Measurements from ENCODE around the gene FOXI2. TPM values are rescaled to one million over a fixed set of nuclear protein-coding genes. Genes with fewer than 3 reads are reported as not detected.

Gene FOXI2
- total RNA-seq, 2 donors from 2014 or later, result 0.78 TPM; not detected in 1

DNA sequence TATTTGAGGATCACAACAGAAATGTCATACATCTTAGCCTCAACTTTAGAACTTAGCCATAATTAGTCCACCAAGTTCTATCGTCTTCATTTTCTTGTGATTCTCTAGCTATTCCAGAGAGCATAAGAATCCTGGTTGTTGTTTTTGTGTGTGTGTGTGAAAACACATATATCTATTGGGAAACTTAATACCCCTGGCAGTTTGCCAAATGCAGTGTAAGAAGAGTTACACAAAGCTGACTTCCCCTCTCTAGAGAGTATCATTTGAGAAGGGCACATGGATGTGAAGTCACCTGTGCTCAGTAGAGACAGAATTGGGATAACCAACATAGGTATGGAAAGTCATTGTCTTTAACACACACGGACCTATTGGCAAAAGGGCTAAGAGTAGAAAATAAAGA is 19.3 kb downstream of the FOXI2 start:
- no peaks in the 10 kb centered on the region for H3K27me3 ChIP-seq (replicated peaks; ENCODE audit: insufficient read depth)
- no peaks in the 10 kb centered on the region for H3K4me1 ChIP-seq (ENCODE audit: control insufficient read depth in 1 of 2, low read depth in 2 of 2)
- no peaks in the 10 kb centered on the region for H3K9me3 ChIP-seq
- no peaks in the 10 kb centered on the region for H3K36me3 ChIP-seq
- no peak overlapping the region for H3K27ac ChIP-seq
- DNase-seq (ENCODE audit: low spot score) (no peak), ATAC-seq (ENCODE audit: insufficient number of reproducible peaks, low FRiP score, low read depth) (no peak)
- TF ChIP-seq, protein P1, sequence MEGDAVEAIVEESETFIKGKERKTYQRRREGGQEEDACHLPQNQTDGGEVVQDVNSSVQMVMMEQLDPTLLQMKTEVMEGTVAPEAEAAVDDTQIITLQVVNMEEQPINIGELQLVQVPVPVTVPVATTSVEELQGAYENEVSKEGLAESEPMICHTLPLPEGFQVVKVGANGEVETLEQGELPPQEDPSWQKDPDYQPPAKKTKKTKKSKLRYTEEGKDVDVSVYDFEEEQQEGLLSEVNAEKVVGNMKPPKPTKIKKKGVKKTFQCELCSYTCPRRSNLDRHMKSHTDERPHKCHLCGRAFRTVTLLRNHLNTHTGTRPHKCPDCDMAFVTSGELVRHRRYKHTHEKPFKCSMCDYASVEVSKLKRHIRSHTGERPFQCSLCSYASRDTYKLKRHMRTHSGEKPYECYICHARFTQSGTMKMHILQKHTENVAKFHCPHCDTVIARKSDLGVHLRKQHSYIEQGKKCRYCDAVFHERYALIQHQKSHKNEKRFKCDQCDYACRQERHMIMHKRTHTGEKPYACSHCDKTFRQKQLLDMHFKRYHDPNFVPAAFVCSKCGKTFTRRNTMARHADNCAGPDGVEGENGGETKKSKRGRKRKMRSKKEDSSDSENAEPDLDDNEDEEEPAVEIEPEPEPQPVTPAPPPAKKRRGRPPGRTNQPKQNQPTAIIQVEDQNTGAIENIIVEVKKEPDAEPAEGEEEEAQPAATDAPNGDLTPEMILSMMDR (IDR thresholded peaks at IDR 0.05), result no peak
- H3K4me3 ChIP-seq, result no peak overlapping the region

DNA sequence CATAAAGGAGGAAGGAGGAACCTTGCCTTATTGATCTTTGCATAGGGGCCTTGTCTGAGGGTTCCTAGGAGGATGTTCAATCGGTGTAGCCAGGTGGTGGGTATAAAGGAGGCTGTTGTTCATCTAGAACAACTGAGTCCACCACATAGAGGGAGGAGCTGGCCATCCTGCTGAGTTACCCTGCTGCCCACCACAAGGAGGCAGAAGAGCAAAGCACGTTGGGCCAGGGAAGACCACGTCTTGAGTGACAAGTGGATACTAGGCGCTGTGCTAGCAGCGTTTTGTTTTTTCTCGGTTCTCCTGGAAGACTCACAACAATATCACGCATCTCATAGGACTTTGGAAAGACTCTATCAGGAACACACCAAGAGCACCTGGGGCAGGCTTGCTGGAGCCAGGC is 20.0 kb downstream of the FOXI2 start:
- DNase-seq (ENCODE audit: low spot score) (no peak), ATAC-seq (ENCODE audit: insufficient number of reproducible peaks, low FRiP score, low read depth) (no peak)
- Histone ChIP-seq H3K4me3 (no peak overlapping the region), H3K36me3 (no peaks in the 10 kb centered on the region), H3K27ac (no peak overlapping the region), H3K9me3 (no peaks in the 10 kb centered on the region), H3K4me1 (ENCODE audit: control insufficient read depth in 1 of 2, low read depth in 2 of 2) (no peaks in the 10 kb centered on the region), H3K27me3 (replicated peaks; ENCODE audit: insufficient read depth) (no peaks in the 10 kb centered on the region)
- TF ChIP-seq, protein P1 (IDR thresholded peaks at IDR 0.05), result no peak

DNA sequence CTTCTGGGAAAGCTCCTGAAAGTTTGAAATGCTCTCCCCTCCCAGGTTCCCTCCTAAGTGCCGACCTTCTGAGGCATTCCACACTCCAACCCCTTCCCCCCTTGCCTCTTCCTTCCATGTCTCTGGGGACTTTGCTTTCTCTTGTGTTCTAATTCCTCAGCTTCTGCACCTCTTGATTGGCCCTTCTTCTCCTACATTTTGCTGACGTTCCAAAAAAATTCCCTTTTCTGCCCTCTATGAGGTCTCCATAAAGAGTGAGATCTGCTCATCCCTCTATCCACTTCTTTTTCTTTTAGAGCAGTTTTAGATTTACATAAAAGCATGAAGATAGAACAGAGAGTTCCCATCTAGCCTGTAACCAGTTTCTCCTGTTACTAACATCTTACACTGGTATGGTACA is 22.3 kb downstream of the FOXI2 start:
- Histone ChIP-seq H3K4me3 (no peak overlapping the region), H3K9me3 (no peaks in the 10 kb centered on the region), H3K27ac (no peak overlapping the region), H3K4me1 (ENCODE audit: control insufficient read depth in 1 of 2, low read depth in 2 of 2) (no peaks in the 10 kb centered on the region), H3K36me3 (no peaks in the 10 kb centered on the region), H3K27me3 (replicated peaks; ENCODE audit: insufficient read depth) (no peaks in the 10 kb centered on the region)
- DNase-seq (ENCODE audit: low spot score), result no peak
- ATAC-seq (ENCODE audit: insufficient number of reproducible peaks, low FRiP score, low read depth), result no peak
- TF ChIP-seq, protein P1 (IDR thresholded peaks at IDR 0.05), result no peak

DNA sequence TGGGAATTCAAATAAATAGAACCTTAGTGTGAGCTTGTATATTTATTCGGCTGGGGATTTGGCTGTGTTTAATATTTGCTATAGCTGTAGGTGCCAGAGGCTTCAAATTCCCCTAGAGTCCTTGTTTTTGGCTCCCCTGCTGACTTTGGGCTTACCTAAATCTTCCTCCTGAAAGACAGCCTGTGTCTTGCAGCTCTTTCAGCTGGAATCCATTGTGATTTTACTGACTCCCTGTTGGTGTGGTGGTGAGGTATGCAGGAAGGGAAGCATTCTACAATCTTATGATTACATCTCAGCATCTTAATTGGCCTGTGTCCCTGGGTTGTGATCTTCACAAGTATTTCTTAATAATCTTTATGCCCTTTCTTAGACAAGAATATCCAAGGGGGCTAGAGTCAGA is 25.9 kb downstream of the FOXI2 start:
- H3K27me3 ChIP-seq (replicated peaks; ENCODE audit: insufficient read depth), result no peaks in the 10 kb centered on the region
- TF ChIP-seq, protein P1 (IDR thresholded peaks at IDR 0.05), result no peak

DNA sequence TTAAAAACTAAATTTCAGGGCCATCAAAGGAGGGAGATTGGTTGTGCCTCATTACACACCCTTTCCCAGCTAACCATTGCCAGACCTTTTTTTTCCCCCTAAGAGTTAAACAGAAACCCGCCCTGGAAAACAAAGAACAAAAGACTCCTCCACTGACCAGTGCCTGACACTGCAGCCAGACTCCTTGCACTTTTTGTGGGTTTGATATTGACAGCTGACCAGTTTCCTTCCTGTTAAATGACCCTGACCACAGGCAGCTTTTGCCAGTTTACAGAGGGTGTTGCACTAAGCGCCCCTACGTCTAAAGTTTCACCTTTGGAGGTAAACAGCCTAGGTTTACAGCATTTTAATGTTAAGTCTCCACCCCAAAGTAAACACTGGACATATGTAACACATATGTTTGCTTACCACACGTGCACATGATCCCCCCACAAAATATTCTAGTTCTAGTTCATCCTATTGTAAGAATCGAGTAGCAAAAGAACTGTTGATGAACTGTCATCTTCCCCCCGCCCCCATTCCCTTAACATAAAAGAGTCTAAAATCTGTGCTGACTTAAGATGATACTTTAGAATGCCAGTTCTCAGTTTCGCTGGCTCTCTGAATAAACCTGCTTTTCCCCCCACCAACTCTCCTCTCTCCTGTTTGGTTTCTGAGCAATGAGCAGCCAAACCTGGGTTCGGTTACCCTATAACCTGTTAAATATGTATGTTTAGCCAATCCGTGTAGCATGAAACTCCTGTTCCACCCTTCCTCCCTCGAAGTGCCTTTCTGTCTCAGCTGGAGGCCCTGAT is 38.0 kb downstream of the FOXI2 start:
- DNase-seq (ENCODE audit: low spot score), result no peak
- no peak for ATAC-seq (ENCODE audit: insufficient number of reproducible peaks, low FRiP score, low read depth)
- no peaks in the 10 kb centered on the region for H3K9me3 ChIP-seq
- H3K4me1 ChIP-seq (ENCODE audit: control insufficient read depth in 1 of 2, low read depth in 2 of 2), result no peaks in the 10 kb centered on the region
- H3K36me3 ChIP-seq, result no peaks in the 10 kb centered on the region
- TF ChIP-seq, protein P1 (IDR thresholded peaks at IDR 0.05), result no peak
- H3K27me3 ChIP-seq (replicated peaks; ENCODE audit: insufficient read depth), result no peaks in the 10 kb centered on the region
- H3K27ac ChIP-seq, result no peak overlapping the region
- no peak overlapping the region for H3K4me3 ChIP-seq

More for the DNA sequence above, 25.9 kb downstream of the FOXI2 start:
- no peak for ATAC-seq (ENCODE audit: insufficient number of reproducible peaks, low FRiP score, low read depth)
- Histone ChIP-seq H3K9me3 (no peaks in the 10 kb centered on the region), H3K27ac (no peak overlapping the region), H3K36me3 (no peaks in the 10 kb centered on the region), H3K4me1 (ENCODE audit: control insufficient read depth in 1 of 2, low read depth in 2 of 2) (no peaks in the 10 kb centered on the region), H3K4me3 (no peak overlapping the region)
- no peak for DNase-seq (ENCODE audit: low spot score)
